HTR-8/SVneo (cell line): ENCODE data around the gene GATA3.

Source experiments
- DNase-seq: peaks from one replicate; pipeline ENCODE4 v3.0.0; 2011; ENCODE audit warnings: low spot score, mixed read lengths; ENCODE audit not compliant: insufficient read length
- FAIRE-seq: peaks from 2 replicates; lab custom pipeline; 2011; peaks lifted over from hg19 to GRCh38; lab: Jason Lieb, UNC

The GATA3 gene

DNA sequence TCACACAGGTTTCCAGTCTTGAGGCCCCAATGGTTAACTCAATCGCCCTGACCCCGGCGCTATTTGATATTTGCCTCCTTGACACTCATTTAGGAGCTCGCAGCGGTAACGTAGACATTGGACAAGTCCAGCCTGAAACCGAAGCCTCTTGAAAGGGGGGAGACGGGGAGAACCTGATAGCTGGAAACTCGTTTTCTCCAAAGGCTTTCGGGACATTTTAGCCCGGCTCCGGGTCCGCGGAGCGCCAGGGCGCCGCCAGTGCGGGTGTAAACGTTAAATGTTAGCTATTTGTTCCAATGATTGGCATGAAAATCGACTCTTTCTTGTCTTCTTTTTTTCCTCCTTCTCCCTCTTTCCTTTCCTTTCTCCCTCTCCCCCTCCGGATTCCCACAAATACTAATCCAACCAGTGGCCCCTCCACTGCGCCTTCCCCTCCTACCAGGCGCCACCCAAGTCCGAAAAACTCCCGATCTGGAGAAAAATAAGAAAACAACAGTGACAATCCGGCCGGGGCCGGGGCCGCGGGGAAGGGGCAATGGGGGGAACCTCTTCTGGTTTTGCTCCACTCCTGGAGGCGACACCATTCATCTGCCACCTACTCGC is 17.2 kb upstream of the GATA3 start:
- DNase-seq (no peak), FAIRE-seq (no peak)

DNA sequence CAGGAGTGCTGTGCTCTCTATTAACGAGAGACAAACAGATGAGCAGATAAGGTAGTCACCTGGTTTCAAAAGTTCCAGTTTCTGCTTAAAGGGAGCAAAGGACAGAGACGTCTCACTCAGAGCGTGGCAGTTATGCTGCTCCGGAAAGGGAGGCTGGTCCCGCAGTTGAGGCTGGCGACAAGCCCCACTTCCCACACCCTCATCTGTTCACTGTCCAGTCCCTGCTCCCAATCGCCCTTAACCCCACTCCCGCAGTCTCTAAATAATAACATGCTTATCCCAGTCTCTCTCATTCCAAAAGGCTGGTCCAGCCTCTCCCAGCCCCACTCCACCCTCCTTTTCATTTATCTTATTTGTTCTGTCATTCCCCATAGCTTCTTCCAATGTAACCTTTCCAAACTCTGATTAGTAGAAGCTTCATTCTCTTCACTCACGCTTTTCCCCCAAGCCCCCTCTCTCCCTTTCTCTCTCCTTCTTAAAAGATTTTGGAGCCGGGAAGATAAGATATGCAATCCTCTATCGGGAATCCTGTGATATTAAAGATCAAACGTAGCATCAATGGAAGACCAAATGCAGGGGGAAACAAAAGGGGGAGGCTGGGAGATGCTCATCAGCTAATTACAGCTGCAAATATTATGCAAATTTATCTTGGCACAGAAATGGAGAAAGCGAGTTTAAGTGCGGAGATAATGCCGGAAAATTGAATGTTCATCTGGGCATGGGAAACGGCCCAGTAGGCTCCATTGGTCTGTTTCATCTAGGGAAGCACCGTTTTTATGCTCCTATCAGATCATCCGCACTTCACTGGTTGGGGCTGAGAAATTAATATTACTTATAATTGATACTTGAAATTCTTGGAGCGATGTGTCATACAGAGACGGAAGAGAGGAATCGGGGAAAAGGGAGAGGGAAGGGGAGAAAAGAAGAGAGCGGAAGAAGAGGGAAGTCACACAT is 16.3 kb upstream of the GATA3 start:
- DNase-seq, result no peak
- FAIRE-seq, result no peak

DNA sequence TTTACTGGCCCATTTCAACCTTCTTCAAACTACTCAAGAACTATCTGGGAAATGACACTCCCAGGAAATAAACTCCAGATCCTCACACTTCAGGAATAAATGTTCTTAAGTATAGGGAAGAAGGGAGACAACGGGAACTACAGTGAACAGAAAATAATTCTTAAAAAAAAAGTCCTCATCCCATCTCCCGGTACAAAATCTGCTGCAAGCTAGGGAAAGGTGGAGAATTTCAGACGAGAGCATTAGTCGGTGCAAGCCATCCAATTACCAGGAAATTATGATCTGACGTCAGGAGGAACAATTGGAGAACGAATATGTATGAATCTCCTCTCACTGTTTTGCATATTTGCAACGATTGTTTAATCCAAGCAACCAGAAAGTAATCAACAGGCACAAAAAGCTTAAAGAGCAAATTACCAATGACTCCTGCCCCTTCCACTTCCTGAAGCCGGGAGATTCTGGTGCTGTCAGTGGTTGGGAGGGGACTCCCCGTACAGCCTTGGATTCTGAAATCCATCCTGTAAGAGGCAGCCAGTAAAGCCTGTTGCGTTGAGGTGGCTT is 15.1 kb upstream of the GATA3 start:
- DNase-seq (no peak), FAIRE-seq (no peak)

GRCh38 chr10:8040651-8041050 is 13.8 kb upstream of the GATA3 start:
- FAIRE-seq (no peak), DNase-seq (no peak)

DNA sequence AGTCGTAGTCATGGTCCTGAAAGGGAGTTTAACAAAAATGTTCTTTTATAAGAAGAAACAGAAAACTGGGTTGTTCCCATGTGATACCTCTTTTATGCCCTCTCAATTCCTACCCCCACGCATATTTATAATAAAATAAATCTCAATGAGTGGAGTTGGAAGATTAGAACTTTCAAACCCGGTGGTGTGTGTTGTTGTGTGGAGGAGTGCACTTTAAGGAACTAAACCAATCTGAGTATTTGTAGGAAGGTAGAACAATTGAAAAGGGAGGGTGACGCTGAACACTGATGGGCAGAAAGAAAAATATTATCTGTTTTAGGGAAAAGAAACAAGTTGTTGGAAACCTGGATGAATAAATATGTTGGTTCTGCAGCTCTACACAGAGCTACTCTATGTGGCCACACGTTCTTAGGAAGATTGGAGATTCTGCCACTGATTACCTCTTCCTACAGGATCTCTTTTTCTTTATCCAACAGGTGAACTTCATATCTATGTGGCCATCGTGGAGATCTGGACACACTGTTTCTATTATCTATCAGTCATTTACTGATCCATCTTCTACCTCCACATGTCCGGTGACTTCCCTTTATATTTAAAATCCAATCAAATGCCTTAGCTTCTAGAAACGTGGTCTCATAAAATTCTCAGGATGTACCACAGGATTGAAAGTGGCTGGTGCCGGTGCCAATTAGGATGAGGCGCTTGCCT is 13.1 kb upstream of the GATA3 start:
- DNase-seq (no peak), FAIRE-seq (no peak)

- FAIRE-seq, result no peak
- DNase-seq, result no peak
Observed at GRCh38 chr10:8041992-8042720, 12.3 kb upstream of the GATA3 start.

- FAIRE-seq (no peak), DNase-seq (no peak)
Observed at GRCh38 chr10:8042721-8043568, 11.5 kb upstream of the GATA3 start.

- DNase-seq, result no peak
Observed at GRCh38 chr10:8043569-8044306, 10.8 kb upstream of the GATA3 start.

GRCh38 chr10:8044331-8044907 is 10.1 kb upstream of the GATA3 start:
- FAIRE-seq (no peak), DNase-seq (no peak)

More at GRCh38 chr10:8043569-8044306, 10.8 kb upstream of the GATA3 start:
- FAIRE-seq, result no peak

DNA sequence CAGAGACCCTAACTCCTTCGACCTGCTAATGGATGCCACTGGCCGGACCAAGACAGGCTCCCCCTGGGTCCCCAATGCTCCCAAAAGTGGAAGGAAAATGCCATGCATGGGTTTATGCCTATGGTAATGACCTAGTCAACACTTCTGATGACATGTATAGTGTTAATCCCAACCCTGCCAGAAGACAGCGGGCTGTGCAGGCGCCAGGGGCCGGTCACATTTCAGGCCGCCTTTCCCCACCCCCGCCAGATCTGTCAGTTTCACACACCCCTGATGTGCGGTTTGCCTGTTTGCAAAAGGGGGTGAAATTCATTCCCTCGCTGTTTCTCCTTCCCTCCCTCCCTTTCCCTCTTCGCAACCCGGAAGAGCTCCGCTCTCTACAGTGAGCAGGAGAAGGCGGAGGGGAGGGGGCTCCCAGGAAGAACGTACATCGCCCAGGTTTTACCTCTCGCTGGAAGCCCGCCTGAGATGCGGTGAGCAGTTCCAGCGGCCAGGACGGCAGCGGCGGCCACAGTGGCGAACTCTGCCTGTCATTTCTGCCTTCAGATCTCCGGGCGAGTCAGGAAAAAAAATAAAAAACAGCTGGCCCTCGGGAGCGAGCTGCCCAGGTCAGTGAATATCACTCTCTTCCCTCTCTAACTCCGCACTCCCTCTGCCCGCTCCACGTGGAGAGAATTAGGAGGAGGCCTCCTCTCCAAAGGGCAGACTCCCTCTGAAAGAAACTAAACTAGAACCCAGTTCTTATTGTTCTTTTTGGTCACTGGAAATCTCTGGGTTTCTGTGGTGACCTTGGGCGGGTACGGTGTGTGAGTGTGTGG is 9.4 kb upstream of the GATA3 start:
- no peak for FAIRE-seq
- no peak for DNase-seq

- FAIRE-seq (no peak), DNase-seq (no peak)
Observed at GRCh38 chr10:8045726-8046494, 8.6 kb upstream of the GATA3 start.

DNA sequence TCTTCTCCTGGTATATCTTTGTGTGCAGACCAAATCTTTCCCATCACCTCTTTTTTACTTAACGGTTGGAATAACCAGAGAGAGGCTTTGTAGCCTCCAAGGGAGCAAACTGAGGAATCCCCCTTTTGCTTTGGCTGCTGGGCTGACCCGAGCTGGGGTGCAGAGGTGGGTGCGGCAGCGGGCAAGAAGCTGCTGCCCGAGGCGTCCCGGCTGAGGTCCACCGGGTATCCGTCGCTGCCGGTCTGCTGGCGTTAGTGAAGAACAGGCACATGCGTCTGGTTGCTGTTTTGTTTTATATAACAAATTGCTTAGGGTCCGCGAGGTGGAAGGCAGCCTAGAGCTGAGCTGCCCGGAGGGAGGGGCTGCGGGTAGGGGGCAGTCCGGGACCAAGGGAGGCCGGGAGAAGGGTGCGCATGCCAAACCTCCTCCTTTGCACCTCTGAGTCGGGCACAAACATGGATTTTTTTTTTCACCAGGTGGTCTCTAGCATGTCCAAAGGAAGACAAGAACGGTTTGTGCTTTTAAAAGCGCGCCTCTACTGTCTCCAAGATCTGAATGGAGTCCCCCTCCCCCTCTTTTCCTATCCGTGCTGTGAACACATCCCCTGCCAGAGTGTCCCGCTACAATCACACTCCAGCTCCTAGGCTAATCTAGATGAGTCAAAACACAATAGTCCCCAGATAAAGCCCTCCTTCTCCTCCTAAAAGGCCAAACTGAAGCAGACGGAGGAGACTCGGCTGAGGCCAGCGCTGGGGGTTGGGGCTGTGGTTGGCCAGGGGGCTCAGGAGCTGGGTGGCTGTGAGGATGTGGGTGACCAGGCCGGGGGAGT is 6.8 kb upstream of the GATA3 start:
- no peak for FAIRE-seq
- DNase-seq, result no peak

DNA sequence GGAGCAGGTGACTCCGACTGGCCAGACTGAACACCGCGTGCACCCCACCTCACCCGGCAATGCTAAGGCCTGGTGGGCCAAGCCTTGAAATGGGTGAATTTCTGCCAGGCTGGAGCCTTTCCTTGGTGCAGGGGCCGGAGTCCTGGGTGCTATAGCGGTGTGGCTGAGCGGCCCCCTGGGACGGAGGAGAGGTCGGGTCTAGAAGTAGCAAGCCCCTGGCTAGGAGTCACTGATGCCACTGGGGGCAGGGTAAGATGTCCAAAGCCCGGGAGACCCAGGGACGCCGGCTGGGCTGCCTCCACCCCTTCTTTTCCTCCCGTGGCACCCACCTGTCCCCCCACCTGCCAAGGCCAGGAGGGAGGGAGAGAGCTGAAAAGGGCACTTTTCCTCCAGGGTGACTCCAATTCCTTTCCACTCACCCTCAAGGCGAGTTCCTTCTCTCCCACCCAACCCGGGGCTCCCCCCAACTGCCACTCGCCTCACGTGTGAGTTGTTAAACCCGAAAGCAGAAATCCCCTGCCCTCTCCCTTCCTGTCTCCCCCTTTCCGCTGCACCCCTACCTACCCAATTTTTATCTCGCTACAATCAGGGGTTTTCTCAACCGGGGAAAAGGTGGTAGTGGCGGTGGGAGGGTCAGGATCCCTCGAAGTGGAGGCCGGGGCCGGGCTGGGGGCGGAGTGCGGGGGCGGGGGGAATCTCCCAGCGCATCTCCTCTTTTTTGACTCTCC is 6.0 kb upstream of the GATA3 start:
- FAIRE-seq, result no peak
- no peak for DNase-seq

DNA sequence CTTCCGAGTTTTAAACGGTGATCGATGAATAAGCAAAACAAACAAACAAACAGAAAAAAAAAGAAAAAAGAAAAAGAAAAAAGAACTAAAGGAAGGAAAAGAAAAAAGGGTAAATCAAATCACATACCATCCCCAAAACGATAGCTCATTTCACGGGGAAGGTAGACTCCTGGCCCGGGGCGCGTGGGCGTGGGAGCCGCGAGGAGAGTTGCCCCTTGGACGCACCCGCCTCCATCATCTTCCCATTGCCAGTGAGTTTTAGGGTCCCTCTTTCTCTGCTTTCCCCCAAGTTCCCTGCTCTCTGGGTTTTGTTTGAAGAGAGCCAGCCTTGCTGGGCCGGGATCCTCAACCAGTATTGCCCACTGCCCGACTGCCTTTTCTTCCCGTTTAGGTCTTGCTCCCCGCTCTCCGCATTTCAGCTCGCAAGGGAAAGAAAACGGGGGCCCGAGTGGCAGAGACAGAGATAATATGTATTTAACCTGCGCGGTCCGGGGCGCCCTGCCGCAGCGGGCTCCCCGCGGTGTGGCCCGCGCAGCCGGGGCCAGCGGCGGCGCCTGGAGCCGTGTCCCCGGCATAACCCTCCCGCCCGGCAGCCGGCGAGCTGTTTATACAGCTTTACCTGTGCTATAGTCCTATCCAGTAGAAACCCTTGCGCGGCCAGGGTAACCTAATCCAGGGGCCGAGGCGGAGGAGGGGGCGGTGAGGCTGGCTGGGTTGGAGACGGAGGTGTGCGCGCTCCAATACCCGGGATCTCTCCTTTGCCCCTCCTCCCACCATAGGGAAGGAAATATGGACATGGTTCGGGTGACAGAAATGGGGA is 5.2 kb upstream of the GATA3 start:
- FAIRE-seq, result no peak
- no peak for DNase-seq
